WTC11 (cell line): Measurements from ENCODE around the gene DNMT3A. TPM values are rescaled to one million over a fixed set of nuclear protein-coding genes. Genes with fewer than 3 reads are reported as not detected.

Experiments
- ATAC-seq: fragments of 200-7000 bp; cut with Tn5 transposase; 2 replicates; pipeline ENCODE4 v1.10.0; 2021; ENCODE audit warnings: mild to moderate bottlenecking, moderate library complexity
- CTCF ChIA-PET: fragments of 300-600 bp; sonication (Branson Sonifier 250); formaldehyde crosslinking; loops from one replicate; lab custom pipeline; 2021; ENCODE audit warnings: antibody characterized with exemption; lab: Charles Lee
- POLR2A ChIA-PET: fragments of 350-600 bp; sonication (Branson Sonifier 250); formaldehyde crosslinking; loops from one replicate; lab custom pipeline; 2021; ENCODE audit warnings: antibody characterized with exemption; lab: Charles Lee
- DNase-seq: peaks from one replicate; pipeline ENCODE4 v3.0.0; 2021; ENCODE audit warnings: low spot score
- H3K27ac Mint-ChIP-seq: 2 replicates; pipeline ENCODE4 v1.8.0; 2021; ENCODE audit warnings: mixed read lengths
- H3K27me3 Mint-ChIP-seq: 2 replicates; pipeline ENCODE4 v1.8.0; 2021; ENCODE audit warnings: low read depth, mild to moderate bottlenecking, moderate library complexity, mixed read lengths
- H3K36me3 Mint-ChIP-seq: 2 replicates; pipeline ENCODE4 v1.8.0; 2021; ENCODE audit warnings: mixed read lengths
- H3K4me1 Mint-ChIP-seq: 2 replicates; pipeline ENCODE4 v1.8.0; 2022; ENCODE audit warnings: mixed read lengths
- H3K4me3 Mint-ChIP-seq: 2 replicates; pipeline ENCODE4 v1.8.0; 2021; ENCODE audit warnings: mild to moderate bottlenecking, moderate library complexity, mixed read lengths
- H3K9me3 Mint-ChIP-seq: 2 replicates; pipeline ENCODE4 v1.8.0; 2021; ENCODE audit warnings: mixed read lengths
- ATF6 ChIP-seq: sonication (generic); formaldehyde crosslinking; IDR thresholded peaks from 2 replicates; pipeline ENCODE4 v1.8.1; 2023; ENCODE audit warnings: mild to moderate bottlenecking, missing genetic modification reagents
- CBFB ChIP-seq: sonication (generic); formaldehyde crosslinking; IDR thresholded peaks from 2 replicates; pipeline ENCODE4 v1.8.1; 2022; ENCODE audit warnings: mild to moderate bottlenecking, low read depth, missing genetic modification reagents
- FOXP1 ChIP-seq: sonication (generic); formaldehyde crosslinking; IDR thresholded peaks from 2 replicates; pipeline ENCODE4 v1.8.0; 2022; ENCODE audit warnings: missing genetic modification reagents, mild to moderate bottlenecking, moderate library complexity, borderline replicate concordance
- FOXP4 ChIP-seq: sonication (generic); formaldehyde crosslinking; IDR thresholded peaks from 2 replicates; pipeline ENCODE4 v1.8.0; 2022; ENCODE audit warnings: mild to moderate bottlenecking, missing genetic modification reagents
- HMGXB4 ChIP-seq: sonication (generic); formaldehyde crosslinking; IDR thresholded peaks from 2 replicates; pipeline ENCODE4 v1.8.1; 2023; ENCODE audit warnings: mild to moderate bottlenecking, moderate library complexity, missing genetic modification reagents
- NFATC4 ChIP-seq: fragments of 250-450 bp; sonication (Bioruptor Pico); IDR thresholded peaks from 2 replicates; pipeline ENCODE4 v1.9.0; 2021; ENCODE audit warnings: mild to moderate bottlenecking
- SP1 ChIP-seq: sonication (generic); formaldehyde crosslinking; conservative IDR thresholded peaks from 2 replicates; pipeline ENCODE4 v1.8.1; 2022; ENCODE audit warnings: missing genetic modification reagents
- TCF7 ChIP-seq: sonication (generic); formaldehyde crosslinking; IDR thresholded peaks from 2 replicates; pipeline ENCODE4 v1.8.0; 2022; ENCODE audit warnings: mild to moderate bottlenecking, low read depth, missing genetic modification reagents, moderate library complexity
- ZNF232 ChIP-seq: sonication (generic); formaldehyde crosslinking; IDR thresholded peaks from 2 replicates; pipeline ENCODE4 v1.8.0; 2022; ENCODE audit warnings: mild to moderate bottlenecking, missing genetic modification reagents
- ZNF396 ChIP-seq: fragments of 250-450 bp; sonication (Bioruptor Pico); IDR thresholded peaks from 2 replicates; pipeline ENCODE4 v1.8.0; 2021; ENCODE audit warnings: mild to moderate bottlenecking, moderate library complexity, borderline replicate concordance
- total RNA-seq: library from RNA; stranded (reverse); gene quantifications from 3 replicates; pipeline ENCODE4 v1.2.3, GENCODE V29; 2021
- TF ChIP-seq, protein P1 (sequence below): sonication (generic); formaldehyde crosslinking; IDR thresholded peaks from 2 replicates; pipeline ENCODE4 v1.8.0; 2022; ENCODE audit warnings: mild to moderate bottlenecking, missing genetic modification reagents
- TF ChIP-seq, protein P2 (sequence below): sonication (generic); formaldehyde crosslinking; IDR thresholded peaks from 2 replicates; pipeline ENCODE4 v1.8.0; 2023; ENCODE audit warnings: missing genetic modification reagents, mild to moderate bottlenecking, borderline replicate concordance
- TF ChIP-seq, protein P3 (sequence below): fragments of 250-450 bp; sonication (Bioruptor Pico); IDR thresholded peaks from 2 replicates; pipeline ENCODE4 v1.9.0; 2021; ENCODE audit warnings: mild to moderate bottlenecking

Gene DNMT3A
- total RNA-seq, 1 experiment from 2014 or later: 154 TPM

DNA sequence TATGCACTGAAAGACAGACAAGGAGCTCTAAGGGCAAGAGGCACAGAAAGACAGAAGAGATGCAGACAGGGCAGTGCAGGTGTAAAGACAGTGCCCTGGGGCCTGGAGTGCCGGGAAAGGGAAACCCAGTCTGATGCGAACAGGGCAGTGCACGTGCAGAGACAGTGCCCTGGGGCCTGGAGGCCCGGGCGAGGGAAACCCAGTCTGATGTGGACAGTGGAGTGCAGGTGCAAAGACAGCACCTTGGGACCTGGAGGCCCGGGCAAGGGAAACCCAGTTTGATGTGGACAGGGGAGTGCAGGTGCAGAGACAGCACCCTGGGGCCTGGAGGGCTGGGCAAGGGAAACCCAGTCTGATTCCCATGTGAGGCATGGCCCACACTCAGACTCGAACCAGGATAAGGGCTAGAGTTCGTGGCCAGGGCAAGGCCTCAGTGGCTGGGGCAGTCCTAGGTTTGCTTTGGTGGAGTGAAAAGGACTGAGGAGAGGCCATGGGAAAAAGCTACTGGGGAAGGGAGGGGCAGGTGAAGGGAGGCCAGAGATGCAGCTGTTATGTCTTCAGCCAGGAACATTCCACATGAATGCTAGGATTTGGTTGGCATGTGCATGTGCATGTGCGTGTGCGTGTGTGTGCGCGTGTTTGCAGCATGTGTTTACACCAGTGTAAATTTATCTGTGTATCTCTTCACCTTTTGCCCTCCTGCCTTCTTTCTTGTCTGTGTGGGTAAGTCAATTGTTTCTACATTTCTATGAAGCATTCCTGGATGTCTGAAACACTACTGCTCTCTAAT lies 39.1 kb upstream of the DNMT3A start:
- ChIA-PET CTCF (no interaction called here), POLR2A (no interaction called here)
- peaks cover 20% of the 10 kb centered on the region for H3K27me3 Mint-ChIP-seq
- DNase-seq (peak; percentile 3), ATAC-seq (no peak)
- H3K36me3 Mint-ChIP-seq: peaks cover 20% of the 10 kb centered on the region
- H3K4me1 Mint-ChIP-seq: peaks cover 18% of the 10 kb centered on the region
- no peak overlapping the region for H3K27ac Mint-ChIP-seq
- no peak overlapping the region for H3K4me3 Mint-ChIP-seq
- peaks cover 16% of the 10 kb centered on the region for H3K9me3 Mint-ChIP-seq
- TF ChIP-seq SP1 (CRISPR knock-in tag): no peak
- TF ChIP-seq CBFB (CRISPR knock-in tag): no peak
- no peak for TF ChIP-seq FOXP4 (CRISPR knock-in tag)
- no peak for TF ChIP-seq ZNF232
- no peak for TF ChIP-seq NFATC4 (CRISPR knock-in tag)
- TF ChIP-seq, protein P1, sequence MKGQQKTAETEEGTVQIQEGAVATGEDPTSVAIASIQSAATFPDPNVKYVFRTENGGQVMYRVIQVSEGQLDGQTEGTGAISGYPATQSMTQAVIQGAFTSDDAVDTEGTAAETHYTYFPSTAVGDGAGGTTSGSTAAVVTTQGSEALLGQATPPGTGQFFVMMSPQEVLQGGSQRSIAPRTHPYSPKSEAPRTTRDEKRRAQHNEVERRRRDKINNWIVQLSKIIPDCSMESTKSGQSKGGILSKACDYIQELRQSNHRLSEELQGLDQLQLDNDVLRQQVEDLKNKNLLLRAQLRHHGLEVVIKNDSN (CRISPR knock-in tag): no peak
- TF ChIP-seq, protein P2, sequence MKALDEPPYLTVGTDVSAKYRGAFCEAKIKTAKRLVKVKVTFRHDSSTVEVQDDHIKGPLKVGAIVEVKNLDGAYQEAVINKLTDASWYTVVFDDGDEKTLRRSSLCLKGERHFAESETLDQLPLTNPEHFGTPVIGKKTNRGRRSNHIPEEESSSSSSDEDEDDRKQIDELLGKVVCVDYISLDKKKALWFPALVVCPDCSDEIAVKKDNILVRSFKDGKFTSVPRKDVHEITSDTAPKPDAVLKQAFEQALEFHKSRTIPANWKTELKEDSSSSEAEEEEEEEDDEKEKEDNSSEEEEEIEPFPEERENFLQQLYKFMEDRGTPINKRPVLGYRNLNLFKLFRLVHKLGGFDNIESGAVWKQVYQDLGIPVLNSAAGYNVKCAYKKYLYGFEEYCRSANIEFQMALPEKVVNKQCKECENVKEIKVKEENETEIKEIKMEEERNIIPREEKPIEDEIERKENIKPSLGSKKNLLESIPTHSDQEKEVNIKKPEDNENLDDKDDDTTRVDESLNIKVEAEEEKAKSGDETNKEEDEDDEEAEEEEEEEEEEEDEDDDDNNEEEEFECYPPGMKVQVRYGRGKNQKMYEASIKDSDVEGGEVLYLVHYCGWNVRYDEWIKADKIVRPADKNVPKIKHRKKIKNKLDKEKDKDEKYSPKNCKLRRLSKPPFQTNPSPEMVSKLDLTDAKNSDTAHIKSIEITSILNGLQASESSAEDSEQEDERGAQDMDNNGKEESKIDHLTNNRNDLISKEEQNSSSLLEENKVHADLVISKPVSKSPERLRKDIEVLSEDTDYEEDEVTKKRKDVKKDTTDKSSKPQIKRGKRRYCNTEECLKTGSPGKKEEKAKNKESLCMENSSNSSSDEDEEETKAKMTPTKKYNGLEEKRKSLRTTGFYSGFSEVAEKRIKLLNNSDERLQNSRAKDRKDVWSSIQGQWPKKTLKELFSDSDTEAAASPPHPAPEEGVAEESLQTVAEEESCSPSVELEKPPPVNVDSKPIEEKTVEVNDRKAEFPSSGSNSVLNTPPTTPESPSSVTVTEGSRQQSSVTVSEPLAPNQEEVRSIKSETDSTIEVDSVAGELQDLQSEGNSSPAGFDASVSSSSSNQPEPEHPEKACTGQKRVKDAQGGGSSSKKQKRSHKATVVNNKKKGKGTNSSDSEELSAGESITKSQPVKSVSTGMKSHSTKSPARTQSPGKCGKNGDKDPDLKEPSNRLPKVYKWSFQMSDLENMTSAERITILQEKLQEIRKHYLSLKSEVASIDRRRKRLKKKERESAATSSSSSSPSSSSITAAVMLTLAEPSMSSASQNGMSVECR (CRISPR knock-in tag): no peak
- TF ChIP-seq ATF6 (CRISPR knock-in tag): no peak
- no peak for TF ChIP-seq ZNF396 (CRISPR knock-in tag)
- TF ChIP-seq HMGXB4 (CRISPR knock-in tag): no peak
- TF ChIP-seq TCF7 (CRISPR knock-in tag): no peak
- no peak for TF ChIP-seq FOXP1 (CRISPR knock-in tag)
- TF ChIP-seq, protein P3, sequence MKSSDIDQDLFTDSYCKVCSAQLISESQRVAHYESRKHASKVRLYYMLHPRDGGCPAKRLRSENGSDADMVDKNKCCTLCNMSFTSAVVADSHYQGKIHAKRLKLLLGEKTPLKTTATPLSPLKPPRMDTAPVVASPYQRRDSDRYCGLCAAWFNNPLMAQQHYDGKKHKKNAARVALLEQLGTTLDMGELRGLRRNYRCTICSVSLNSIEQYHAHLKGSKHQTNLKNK (CRISPR knock-in tag): no peak
